IPS DF 4.7 (cell line): ENCODE results near the gene CTRB1.
"Not testable (repeated sequence)": the region's sequence is repeated elsewhere in the genome, so short reads cannot be mapped to it uniquely, and the experiment has no call there.

Source experiments
- DNase-seq: peaks from one replicate; pipeline ENCODE4 v3.0.0-alpha.2; 2013; ENCODE audit warnings: low spot score; ENCODE audit errors: extremely low read depth

CTRB1 gene

GRCh38 chr16:75239542-75240122 is 20.8 kb downstream of the CTRB1 start:
- DNase-seq: no peak

- not testable (repeated sequence) for DNase-seq
Observed at GRCh38 chr16:75240633-75241032, 21.8 kb downstream of the CTRB1 start.

GRCh38 chr16:75241412-75241811 is 22.6 kb downstream of the CTRB1 start:
- DNase-seq: no peak

GRCh38 chr16:75241955-75242354 is 23.2 kb downstream of the CTRB1 start:
- no peak for DNase-seq

- not testable (repeated sequence) for DNase-seq
Observed at GRCh38 chr16:75242436-75243078, 23.8 kb downstream of the CTRB1 start.

- no peak for DNase-seq
Observed at GRCh38 chr16:75243667-75244224, 25.0 kb downstream of the CTRB1 start.

GRCh38 chr16:75244225-75244809 is 25.5 kb downstream of the CTRB1 start:
- DNase-seq: no peak

GRCh38 chr16:75244844-75245758 is 26.3 kb downstream of the CTRB1 start:
- DNase-seq: no peak

GRCh38 chr16:75246504-75247205 is 27.9 kb downstream of the CTRB1 start:
- DNase-seq: no peak

- no peak for DNase-seq
Observed at GRCh38 chr16:75247249-75247648, 28.5 kb downstream of the CTRB1 start.

GRCh38 chr16:75248142-75248535 is 29.4 kb downstream of the CTRB1 start:
- no peak for DNase-seq

- DNase-seq: no peak
Observed at GRCh38 chr16:75248536-75249380, 30.0 kb downstream of the CTRB1 start.

GRCh38 chr16:75249441-75249840 is 30.7 kb downstream of the CTRB1 start:
- no peak for DNase-seq

GRCh38 chr16:75250089-75250808 is 31.5 kb downstream of the CTRB1 start:
- no peak for DNase-seq

- DNase-seq: no peak
Observed at GRCh38 chr16:75250809-75251279, 32.1 kb downstream of the CTRB1 start.

- DNase-seq: no peak
Observed at GRCh38 chr16:75251280-75252048, 32.7 kb downstream of the CTRB1 start, which contains the start of gene BCAR1. TSS of gene BCAR1 (minus strand) at chr16:75251624. CDS start at chr16:75251482, 142 bp downstream.

GRCh38 chr16:75252049-75252864 is 33.5 kb downstream of the CTRB1 start:
- DNase-seq: no peak
